ENCODE data around the gene ZBTB46.

ZBTB46 gene

DNA sequence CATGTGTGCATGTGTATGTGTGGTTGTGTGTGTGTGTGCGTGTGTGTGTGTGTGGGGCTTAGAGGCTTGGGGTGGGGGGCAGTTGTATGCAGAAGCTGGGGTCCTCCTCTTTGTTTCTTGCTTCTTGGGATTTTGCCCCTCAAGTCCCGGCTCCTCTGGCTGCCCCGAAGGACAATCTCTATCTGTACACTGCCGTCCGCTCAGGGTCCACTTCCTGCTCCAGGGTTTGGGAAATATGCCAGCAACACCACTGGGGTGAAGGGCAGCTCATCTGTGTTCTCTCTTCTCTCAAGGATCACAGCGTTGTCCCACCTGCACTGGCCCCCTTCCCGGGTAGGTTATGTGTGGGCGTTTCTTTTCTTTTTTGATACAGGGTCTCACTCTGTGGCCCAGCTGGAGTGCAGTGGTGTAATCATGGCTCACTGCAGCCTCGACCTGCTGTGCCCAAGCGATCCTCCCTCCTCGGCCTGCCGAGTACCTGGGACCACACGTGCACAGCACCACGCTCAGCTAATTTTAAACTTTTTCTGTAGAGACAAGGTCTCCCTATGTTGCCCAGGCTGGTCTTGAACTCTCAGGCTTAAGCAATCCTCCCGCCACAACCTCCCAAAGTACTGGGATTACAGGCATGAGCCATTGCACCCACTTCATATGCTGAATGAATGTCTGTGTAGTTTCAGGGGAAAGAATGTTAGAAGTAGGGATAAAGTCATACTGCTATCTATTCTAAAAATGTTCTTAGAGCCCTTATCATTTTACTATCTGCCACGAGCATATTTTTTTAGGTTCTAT is 65.8 kb downstream of the ZBTB46 start:
- DNase-seq = no peak

GRCh38 chr20:63759377-63759901 is 71.6 kb downstream of the ZBTB46 start:
- DNase-seq = no peak

DNA sequence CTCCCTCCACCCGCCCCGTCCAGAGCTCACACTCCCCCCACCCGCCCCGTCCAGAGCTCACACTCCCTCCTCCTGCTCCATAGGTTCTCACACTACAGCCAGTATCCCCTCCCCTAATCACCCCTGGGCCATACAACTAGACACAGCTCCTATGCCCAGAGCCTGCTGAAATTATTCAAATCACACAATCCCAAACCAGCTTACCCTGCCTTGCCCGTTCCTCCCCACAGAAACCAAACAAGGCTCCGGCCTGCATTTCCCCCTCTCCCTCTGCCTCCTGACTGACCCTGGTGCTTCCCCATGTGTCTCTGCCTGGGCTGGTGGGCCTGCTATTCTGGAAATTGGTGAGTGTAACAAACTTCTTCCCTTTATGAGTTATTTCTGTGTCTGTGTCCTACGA is 72.9 kb downstream of the ZBTB46 start:
- DNase-seq = no peak

DNA sequence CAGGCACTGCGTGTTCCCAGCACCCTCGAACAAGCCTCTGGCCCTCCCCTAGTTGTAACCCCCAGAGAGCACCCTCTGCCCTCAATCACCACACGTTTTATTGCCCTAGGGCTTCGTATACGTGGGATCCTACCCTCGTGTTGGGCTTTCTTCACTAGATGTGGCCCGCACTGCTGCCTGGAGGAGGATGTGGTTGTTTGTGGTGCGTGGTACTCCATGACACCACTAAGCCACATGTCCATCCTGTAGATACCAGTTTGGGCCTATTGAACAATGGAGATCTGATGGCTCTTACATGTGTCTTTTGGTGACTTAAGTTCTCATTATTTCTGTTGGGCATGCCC is 74.4 kb downstream of the ZBTB46 start:
- DNase-seq = no peak

DNA sequence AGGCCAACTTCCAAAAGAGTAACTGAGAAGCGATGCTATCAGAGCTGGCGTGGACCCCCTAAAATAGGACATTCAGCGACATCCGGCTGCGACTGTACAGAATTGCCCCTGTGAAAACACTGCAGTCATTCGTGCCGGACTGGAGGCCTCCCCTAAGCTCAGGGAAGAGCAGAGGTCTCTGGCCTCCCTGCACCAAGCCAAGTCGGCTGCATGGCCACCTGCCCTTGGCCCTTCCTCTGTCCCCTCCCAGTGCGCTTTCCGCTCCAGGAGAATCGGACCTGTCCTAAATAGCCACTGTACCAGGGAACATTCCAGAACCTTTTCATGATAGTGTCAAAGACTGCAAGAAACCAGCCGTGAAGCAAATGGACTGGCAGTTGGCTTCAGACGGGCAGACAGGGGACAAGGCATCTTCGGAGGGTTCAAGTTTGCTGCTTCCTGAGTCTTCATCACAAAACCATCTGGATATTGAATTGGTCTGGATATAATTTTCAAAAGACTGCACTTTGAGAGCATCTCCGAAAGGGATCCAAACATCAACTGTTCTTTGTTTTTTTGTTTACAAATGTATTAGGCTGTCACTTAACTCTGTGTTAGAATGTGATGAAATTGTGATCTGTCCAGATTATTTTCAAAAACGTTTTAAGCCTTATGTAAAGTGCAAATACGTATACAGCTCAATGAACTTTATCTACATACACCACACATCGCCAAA is 75.0 kb downstream of the ZBTB46 start:
- DNase-seq = no peak

GRCh38 chr20:63754008-63754407 is 77.1 kb downstream of the ZBTB46 start:
- DNase-seq = no peak

- no peak for DNase-seq
Measured at GRCh38 chr20:63753381-63753780, 77.7 kb downstream of the ZBTB46 start.

GRCh38 chr20:63752411-63753101 is 78.5 kb downstream of the ZBTB46 start:
- DNase-seq = no peak

- no peak for DNase-seq
Measured at GRCh38 chr20:63751471-63752271, 79.4 kb downstream of the ZBTB46 start.

- DNase-seq = no peak
Measured at GRCh38 chr20:63750807-63751470, 80.1 kb downstream of the ZBTB46 start.

GRCh38 chr20:63749597-63750508 is 81.2 kb downstream of the ZBTB46 start:
- DNase-seq = no peak

GRCh38 chr20:63748934-63749270 is 82.2 kb downstream of the ZBTB46 start:
- DNase-seq = no peak

- no peak for DNase-seq
Measured at GRCh38 chr20:63748070-63748933, 82.8 kb downstream of the ZBTB46 start.

DNA sequence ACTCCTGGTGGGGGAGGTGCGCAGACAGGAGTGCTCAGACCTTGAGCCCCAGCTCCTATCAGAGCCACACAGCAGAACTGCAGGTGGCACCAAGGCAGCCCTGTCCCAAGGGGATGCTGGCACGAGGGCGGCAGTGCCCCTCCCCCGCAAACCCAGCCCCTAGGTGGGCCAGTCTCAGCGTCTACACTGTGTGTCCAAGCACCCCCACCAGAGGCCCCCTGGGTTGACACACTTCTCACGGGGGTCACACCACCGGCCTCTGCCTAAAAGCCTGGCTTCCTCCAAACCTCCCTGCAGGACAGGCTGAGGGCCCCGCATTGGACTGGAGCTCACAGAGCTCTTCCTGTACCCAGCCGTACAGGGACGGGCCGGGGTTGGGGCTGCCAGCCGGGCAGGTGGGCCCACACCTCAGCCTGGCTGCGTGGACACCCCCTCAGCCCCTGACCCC is 83.4 kb downstream of the ZBTB46 start:
- no peak for DNase-seq

DNA sequence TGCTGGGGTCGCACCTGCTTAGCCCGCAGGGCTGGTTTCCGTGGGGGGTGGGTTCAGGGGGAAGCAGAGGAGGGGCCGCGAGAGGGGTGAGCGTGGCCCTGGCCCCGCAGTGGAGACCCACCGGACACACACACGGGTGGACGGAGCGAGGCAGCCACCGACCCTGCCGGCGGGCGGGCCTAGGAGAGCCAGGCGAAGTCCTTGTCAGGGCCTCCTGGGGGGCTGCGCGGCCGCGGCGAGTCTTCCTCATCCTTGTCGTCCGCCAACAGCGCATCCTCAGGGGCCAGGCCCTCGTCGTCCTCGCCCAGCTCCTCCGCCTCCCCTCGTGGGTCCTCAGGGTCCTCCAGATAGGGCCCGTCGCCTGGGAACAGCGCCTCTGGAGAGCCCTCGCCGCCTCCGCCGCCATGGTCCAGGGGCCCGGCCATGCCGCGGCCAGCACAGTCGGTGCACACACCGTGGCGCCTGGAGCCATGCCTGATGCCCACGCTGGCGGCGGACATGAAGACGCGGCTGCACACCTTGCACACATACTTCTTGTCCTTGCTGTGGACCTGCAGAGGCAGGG is 84.2 kb downstream of the ZBTB46 start:
- no peak for DNase-seq

GRCh38 chr20:63745961-63746731 is 84.9 kb downstream of the ZBTB46 start:
- no peak for DNase-seq

GRCh38 chr20:63745424-63745805 is 85.6 kb downstream of the ZBTB46 start:
- DNase-seq = no peak

DNA sequence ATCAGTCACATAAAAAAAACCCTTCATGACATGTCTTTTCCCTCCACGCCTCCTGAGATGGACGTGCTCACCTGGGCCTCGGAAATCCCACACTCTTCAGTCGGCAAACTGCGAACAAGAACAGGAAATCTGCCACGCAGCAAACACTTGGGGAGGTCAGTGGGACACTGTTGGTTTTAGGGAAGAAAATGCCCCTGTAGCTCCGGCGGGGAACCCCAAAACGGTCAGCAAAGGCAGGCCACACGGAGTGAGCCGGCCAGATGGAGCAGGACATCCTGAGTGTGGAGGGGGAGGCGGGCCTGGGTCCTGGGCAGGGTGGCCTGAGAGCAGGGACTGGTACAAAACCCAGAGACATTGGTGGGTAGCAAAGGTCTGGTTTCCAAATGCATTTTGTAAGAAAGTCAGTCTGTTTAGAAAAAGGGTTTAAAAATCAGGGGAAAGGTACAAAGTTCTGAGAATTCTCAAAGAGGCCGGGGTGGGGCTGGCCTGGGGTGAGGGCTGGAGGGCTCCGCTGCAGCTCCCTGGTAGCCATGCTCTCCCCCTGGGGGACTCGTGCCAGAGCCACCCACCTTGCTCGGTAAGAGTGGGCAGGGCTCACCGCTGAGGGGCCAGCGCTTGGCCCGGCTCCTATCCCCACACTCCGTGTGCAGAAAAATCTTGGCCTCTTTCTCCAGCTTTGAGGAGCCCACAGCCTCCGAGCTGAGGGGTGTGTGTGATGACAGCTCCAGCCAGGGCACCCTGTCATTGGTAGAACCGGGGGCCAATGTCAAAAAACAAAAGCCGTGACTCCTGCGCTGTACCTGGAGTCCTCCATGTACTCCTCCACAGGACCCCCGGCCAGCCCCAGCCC is 86.3 kb downstream of the ZBTB46 start:
- no peak for DNase-seq

Measured in retina (tissue), 1 donor.